IPS-NIHi7 (cell line): ENCODE measurements around the gene KCNA4.
"Not testable (repeated sequence)": the region's sequence is repeated elsewhere in the genome, so short reads cannot be mapped to it uniquely, and the experiment has no call there.

Experiments
- DNase-seq: peaks from one replicate; pipeline ENCODE4 v3.0.0; 2012; ENCODE audit warnings: mixed read lengths; ENCODE audit errors: extremely low spot score

The KCNA4 gene

DNA sequence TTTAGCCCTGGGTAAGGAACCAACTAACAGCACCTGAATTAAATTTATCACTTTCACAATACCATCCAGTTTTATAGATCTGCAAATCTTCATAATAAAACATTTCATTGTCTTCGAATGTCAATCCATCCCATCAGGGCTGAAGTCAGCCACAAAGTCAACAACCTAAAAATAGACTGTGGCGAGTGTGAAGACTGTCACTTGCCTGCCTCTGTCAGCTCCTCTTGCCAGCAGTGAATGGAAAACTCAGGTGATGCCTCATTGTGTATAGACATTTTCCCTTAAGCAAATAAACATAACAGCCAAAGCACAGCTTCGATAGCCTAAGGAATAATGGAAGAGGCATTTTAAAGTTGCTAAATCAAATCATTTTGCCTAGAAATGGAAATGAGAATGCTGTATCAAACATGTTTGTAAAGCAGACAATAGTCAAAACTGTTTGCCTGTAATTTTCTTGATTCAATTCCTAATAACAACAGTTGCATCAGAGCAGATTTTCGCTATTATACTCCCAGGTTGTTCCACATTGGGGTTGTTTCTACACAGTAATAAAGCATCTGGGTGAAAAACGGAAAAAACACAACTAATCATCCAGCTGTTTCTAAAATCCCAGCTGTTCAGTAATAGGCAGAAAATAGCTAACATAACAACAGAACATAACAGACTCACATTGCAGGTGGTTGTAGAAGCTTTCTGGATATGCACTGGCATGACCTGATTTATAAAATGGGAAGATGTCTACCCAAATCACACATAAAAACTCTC is 15.7 kb downstream of the KCNA4 start:
- no peak for DNase-seq

DNA sequence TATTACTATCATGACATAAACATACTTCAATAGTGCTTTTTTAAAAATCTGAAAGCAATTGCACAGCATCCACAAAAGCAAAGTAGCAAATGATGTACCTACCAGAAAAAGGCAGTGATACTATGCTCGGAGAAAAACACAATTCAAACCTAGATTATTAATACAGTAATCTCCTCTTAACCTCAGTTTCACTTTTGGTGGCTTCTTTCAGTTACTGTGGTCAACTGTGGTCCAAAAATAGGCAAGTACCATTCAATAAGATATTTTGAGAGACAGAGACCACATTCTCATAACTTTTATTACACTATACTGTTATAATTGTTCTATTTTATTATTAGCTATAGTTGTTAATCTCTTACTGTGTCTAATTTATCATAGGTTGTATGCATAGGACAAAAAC is 20.8 kb downstream of the KCNA4 start:
- no peak for DNase-seq

DNA sequence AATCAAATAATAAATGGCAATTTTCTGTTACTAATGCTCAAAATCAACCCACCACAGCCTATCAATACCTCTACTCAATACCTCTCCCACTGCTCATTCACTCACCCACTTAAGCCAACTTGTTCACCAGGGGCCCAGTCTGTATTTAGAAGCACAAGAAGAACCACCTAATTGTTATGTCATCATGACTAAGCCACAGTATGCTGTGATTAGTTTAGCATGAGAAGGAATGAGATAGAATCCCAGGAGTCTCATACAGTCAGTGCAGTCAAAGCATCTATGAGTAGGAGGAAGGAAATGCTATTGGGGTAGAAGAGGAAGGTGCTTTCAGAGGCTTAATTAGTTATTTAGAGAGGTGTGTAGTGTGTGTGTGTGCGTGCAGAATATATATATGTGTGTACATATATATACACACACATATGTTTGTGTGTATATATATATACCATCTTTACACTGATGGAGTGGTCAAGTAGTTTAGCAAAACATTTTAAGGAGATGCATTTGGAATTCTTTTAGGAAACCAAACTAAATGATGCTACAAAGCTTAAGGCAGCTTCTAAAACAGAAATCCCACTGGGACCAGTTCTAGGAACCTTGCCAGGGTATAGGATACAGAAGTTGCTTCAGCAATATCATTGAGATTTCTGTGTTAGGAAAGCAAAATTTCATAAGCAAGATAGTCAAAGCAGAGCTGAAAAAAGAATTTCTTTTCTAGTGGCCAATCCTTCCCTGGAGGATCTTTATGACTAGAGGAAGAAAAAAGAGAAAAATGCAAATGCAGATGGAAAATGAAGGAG is 27.5 kb downstream of the KCNA4 start:
- DNase-seq = no peak

DNA sequence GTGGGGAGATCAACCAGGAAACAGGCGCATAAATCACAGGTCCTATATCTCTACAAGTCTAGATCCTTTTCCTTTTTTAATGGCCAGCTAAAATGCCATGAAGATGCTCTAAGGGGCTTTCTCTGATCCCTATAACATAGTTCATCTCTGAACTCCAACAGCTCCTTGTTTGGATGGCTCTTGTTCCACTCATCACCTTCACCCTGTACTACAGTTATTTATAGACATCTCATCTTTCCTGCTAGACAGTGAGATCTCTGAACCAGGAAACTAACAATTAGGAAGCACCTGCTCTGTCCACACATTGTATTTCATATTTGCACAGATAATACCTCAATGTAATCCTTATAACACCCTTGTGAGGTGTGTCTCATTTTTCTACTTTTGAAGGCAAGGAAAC is 31.6 kb downstream of the KCNA4 start:
- DNase-seq = no peak

DNA sequence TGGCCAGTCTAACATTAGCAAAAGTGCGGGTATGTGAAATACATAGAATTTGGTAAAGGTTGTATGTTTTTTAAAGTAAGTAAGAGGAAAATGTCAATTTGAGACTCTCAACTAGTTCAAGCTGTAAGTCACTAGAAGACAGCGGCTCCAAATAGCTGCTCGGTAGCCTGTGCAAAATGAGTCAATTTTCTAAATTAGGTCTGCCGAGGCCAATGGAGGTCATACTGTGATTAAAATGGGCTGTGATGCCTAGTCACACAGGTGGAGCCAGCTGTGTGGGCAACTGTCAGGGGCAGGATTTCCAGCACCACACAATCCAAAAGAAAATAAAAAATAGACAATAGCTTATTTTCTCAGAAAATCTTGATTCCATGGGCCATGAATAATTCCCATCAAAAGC is 32.3 kb downstream of the KCNA4 start:
- no peak for DNase-seq

DNA sequence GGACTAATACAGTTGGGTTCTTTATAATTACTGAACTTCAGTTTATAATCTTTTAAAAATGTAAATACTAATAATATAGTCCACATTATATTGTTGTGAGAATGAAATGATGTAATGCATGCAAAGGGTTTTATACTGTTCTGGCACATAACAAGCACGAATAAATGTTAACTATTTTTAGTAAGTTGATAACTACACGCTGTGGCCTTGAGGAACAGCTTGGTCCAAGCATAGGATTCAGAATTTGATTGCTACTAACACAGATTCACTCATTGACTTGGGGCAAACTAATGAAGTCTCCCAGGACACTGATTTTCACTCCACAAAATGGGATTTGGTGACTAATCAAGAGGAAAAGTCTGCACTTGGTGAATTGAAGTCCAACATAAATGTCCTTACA is 38.3 kb downstream of the KCNA4 start:
- DNase-seq = no peak

DNA sequence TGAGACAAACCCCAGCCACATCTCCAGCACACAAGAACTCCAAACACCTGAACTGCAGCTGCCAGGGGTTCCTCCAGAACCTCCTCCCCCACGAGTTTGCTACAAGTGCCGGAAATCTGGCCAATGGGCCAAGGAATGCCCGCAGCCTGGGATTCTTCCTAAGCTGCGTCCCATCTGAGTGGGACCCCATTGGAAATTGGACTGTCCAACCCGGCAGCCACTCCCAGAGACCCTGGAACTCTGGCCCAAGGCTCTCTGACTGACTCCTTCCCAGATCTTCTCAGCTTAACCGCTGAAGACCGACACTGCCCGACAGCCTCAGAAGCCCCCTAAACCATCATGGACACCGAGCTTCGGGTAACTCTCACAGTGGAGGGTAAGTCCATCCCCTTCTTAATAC is 41.2 kb downstream of the KCNA4 start:
- DNase-seq = not testable (repeated sequence)

DNA sequence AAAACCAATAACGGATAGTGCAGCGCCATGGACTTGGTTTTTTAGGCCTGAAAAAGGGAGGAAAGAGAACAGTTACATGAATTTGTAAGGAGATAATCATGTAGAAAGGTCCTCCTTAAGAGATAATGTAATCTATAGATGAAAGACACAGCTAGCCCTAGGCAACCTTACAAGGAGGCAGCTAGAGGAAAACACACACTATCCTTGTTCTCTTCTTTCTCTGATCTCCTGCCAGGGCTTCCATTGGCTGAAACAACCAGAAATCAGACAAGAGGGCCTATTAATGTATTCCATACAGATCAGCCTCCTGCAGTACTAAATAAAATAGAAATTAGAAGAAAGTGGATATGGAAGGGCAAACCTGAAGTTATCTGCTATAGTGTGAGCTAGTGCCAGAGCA is 53.0 kb downstream of the KCNA4 start:
- no peak for DNase-seq

DNA sequence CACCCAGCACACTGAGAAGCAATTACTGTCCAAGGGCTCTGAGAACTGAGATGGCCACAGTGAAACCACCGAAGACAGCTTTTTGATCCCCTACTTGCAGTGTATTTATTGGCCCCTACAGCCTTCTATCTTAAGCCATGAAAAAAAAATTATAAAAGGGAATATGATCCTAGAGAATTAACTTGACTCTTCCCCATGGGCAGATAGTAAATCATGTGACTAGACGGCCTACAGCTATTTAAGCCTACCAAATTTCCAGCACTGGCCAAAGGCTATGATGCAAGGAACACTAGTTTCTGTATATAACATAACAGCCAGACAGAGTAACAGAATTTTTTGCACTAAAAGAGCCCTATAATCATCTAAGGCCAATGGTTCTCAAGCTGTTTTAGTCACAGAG is 53.8 kb downstream of the KCNA4 start:
- no peak for DNase-seq

DNA sequence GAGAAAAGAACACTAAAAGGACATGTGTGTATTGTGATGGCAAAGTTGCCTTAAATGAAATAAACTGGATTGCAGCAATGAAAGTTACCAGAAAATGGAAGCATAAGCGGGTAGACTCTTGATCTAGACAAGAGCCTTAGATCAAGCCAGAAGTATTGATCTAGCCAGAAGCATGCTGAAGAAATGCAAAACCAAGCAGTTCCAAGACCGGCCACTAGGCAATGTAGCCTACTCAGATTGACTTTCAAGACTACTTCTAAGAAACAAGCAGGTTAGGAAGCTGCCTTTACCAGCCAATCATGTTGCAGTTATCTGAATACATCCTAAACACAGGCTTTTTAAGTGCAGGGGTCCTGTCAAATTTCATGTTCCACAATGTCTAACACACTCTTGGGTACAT is 54.6 kb downstream of the KCNA4 start:
- peak; percentile 45 for DNase-seq
